Neural cell (in vitro differentiated cells): ENCODE measurements around the gene GK. TPM values are rescaled to one million over a fixed set of nuclear protein-coding genes. Genes with fewer than 3 reads are reported as not detected.

ENCODE experiments used
- H2AFZ ChIP-seq: fragments of 200-600, 300-800 bp; sonication (generic), shearing (Covaris generic); 2 replicates; pipeline ENCODE4 v1.6.0; 2014; ENCODE audit warnings: low read depth, mild to moderate bottlenecking, antibody characterized with exemption, low read length, moderate library complexity
- H3F3A ChIP-seq: fragments of 200-600 bp; shearing (Covaris generic); 2 replicates; pipeline ENCODE4 v1.6.1; 2016; ENCODE audit warnings: mild to moderate bottlenecking, moderate library complexity, mixed read lengths, antibody characterized with exemption, low read length; ENCODE audit not compliant: insufficient read depth, poor library complexity, severe bottlenecking
- H3K27ac ChIP-seq: fragments of 200-600, 300-800 bp; sonication (generic), shearing (Covaris generic); 2 replicates; pipeline ENCODE4 v1.5.1; 2014; ENCODE audit warnings: mild to moderate bottlenecking, low read length, moderate library complexity
- H3K27me3 ChIP-seq: fragments of 300-800, 200-600 bp; sonication (generic), shearing (Covaris generic); 2 replicates; pipeline ENCODE4 v1.6.0; 2014; ENCODE audit warnings: mild to moderate bottlenecking, low read depth, low read length, moderate library complexity; ENCODE audit not compliant: insufficient read depth
- H3K36me3 ChIP-seq: fragments of 300-800, 200-600 bp; sonication (generic), shearing (Covaris generic); 2 replicates; pipeline ENCODE4 v1.5.1; 2014; ENCODE audit warnings: mild to moderate bottlenecking, antibody characterized with exemption, low read length, moderate library complexity; ENCODE audit not compliant: insufficient read depth
- H3K4me2 ChIP-seq: fragments of 300-800, 200-600 bp; sonication (generic), shearing (Covaris generic); 2 replicates; pipeline ENCODE4 v1.6.0; 2014; ENCODE audit warnings: mild to moderate bottlenecking, low read length
- H3K4me3 ChIP-seq: fragments of 300-800, 200-600 bp; sonication (generic), shearing (Covaris generic); 2 replicates; pipeline ENCODE4 v1.5.1; 2014; ENCODE audit warnings: mild to moderate bottlenecking, low read length, moderate library complexity
- H3K79me2 ChIP-seq: fragments of 200-600 bp; shearing (Covaris generic); replicated peaks from 2 replicates; pipeline ENCODE4 v1.6.0; 2014; ENCODE audit warnings: mild to moderate bottlenecking, low read length, moderate library complexity; ENCODE audit not compliant: insufficient read depth
- H3K9ac ChIP-seq: fragments of 300-800, 200-600 bp; sonication (generic), shearing (Covaris generic); 2 replicates; pipeline ENCODE4 v1.6.1; 2016; ENCODE audit warnings: mild to moderate bottlenecking, low read length, mixed read lengths
- H3K9me2 ChIP-seq: fragments of 200-600 bp; shearing (Covaris generic); 2 replicates; pipeline ENCODE4 v1.6.1; 2016; ENCODE audit warnings: mild to moderate bottlenecking, low read length, mixed read lengths; ENCODE audit not compliant: insufficient read depth
- H3K9me3 ChIP-seq: fragments of 200-600, 300-800 bp; sonication (generic), shearing (Covaris generic); 2 replicates; pipeline ENCODE4 v1.6.1; 2016; ENCODE audit warnings: mild to moderate bottlenecking, mixed run types, low read length, moderate library complexity, mixed read lengths
- H4K20me1 ChIP-seq: fragments of 200-600 bp; shearing (Covaris generic); 2 replicates; pipeline ENCODE4 v1.6.1; 2016; ENCODE audit warnings: mild to moderate bottlenecking, mixed run types; ENCODE audit not compliant: insufficient read depth
- CTCF ChIP-seq: fragments of 450-650 bp; IDR thresholded peaks from 2 replicates; pipeline ENCODE4 v1.5.1; 2014; ENCODE audit warnings: antibody characterized with exemption, mild to moderate bottlenecking, moderate library complexity; ENCODE audit not compliant: poor library complexity, severe bottlenecking
- EP300 ChIP-seq: fragments of 450-650 bp; conservative IDR thresholded peaks from 2 replicates; pipeline ENCODE4 v1.6.1; 2014; ENCODE audit warnings: antibody characterized with exemption, mild to moderate bottlenecking, moderate library complexity; ENCODE audit not compliant: poor library complexity, severe bottlenecking
- EZH2 ChIP-seq: fragments of 200-600, 300-800 bp; shearing (Covaris generic), sonication (generic); IDR thresholded peaks from 2 replicates; pipeline ENCODE4 v1.6.1; 2014; ENCODE audit warnings: antibody characterized with exemption, low read length, borderline replicate concordance, mild to moderate bottlenecking; ENCODE audit not compliant: insufficient read depth, poor library complexity, severe bottlenecking
- MXI1 ChIP-seq: fragments of 450-650 bp; conservative IDR thresholded peaks from 2 replicates; pipeline ENCODE4 v1.6.1; 2014; ENCODE audit warnings: antibody characterized with exemption, mild to moderate bottlenecking; ENCODE audit not compliant: poor library complexity, severe bottlenecking
- POLR2AphosphoS5 ChIP-seq: IDR thresholded peaks from 2 replicates; pipeline ENCODE4 v1.6.1; 2012
- RAD21 ChIP-seq: fragments of 450-650 bp; conservative IDR thresholded peaks from 2 replicates; pipeline ENCODE4 v1.6.1; 2014; ENCODE audit warnings: antibody characterized with exemption, mild to moderate bottlenecking, moderate library complexity
- REST ChIP-seq: IDR thresholded peaks from 2 replicates; pipeline ENCODE4 v1.6.1; 2012; ENCODE audit warnings: borderline replicate concordance
- SMC3 ChIP-seq: fragments of 450-650 bp; conservative IDR thresholded peaks from 2 replicates; pipeline ENCODE4 v1.6.1; 2014; ENCODE audit warnings: antibody characterized with exemption, mild to moderate bottlenecking, moderate library complexity; ENCODE audit not compliant: poor library complexity
- TAF1 ChIP-seq: IDR thresholded peaks from 2 replicates; pipeline ENCODE4 v1.6.1; 2012; ENCODE audit warnings: low read depth
- polyA plus RNA-seq: library from polyadenylated mRNA; depleted of rRNA; stranded (reverse); fragments of >200 nt; gene quantifications from 2 replicates; pipeline ENCODE4 v1.2.3, GENCODE V29; 2014

GK gene
- polyA plus RNA-seq, 1 donor from 2014 or later = 6.3 TPM

- Histone ChIP-seq H2AFZ (no peak overlapping the region), H3K36me3 (no peaks in the 10 kb centered on the region), H3K27me3 (no peaks in the 10 kb centered on the region), H3K4me2 (no peak overlapping the region), H3K9me3 (no peaks in the 10 kb centered on the region), H3K9me2 (no peaks in the 10 kb centered on the region), H3K4me3 (no peak overlapping the region), H4K20me1 (no peaks in the 10 kb centered on the region), H3K9ac (no peak overlapping the region), H3F3A (no peaks in the 10 kb centered on the region), H3K27ac (no peak overlapping the region), H3K79me2 (no peaks in the 10 kb centered on the region)
- no peak for TF ChIP-seq CTCF
- TF ChIP-seq RAD21 = no peak
- TF ChIP-seq MXI1 = no peak
- no peak for TF ChIP-seq EP300
- no peak for TF ChIP-seq REST
- TF ChIP-seq POLR2AphosphoS5 = no peak
- TF ChIP-seq TAF1 = no peak
- TF ChIP-seq EZH2 = no peak
- no peak for TF ChIP-seq SMC3
Measured at GRCh38 chrX:30620125-30620524, 33.1 kb upstream of the GK start.

GRCh38 chrX:30620980-30621618 is 32.1 kb upstream of the GK start:
- Histone ChIP-seq H3F3A (no peaks in the 10 kb centered on the region), H3K27me3 (no peaks in the 10 kb centered on the region), H3K36me3 (no peaks in the 10 kb centered on the region), H3K79me2 (no peaks in the 10 kb centered on the region), H3K9me3 (no peaks in the 10 kb centered on the region), H3K9ac (no peak overlapping the region), H3K4me2 (no peak overlapping the region), H3K4me3 (no peak overlapping the region), H4K20me1 (no peaks in the 10 kb centered on the region), H3K27ac (no peak overlapping the region), H3K9me2 (no peaks in the 10 kb centered on the region), H2AFZ (no peak overlapping the region)
- no peak for TF ChIP-seq RAD21
- TF ChIP-seq EZH2 = no peak
- no peak for TF ChIP-seq SMC3
- no peak for TF ChIP-seq TAF1
